Daoy (cell line): ENCODE data around the gene AQP7. TPM values are rescaled to one million over a fixed set of nuclear protein-coding genes. Genes with fewer than 3 reads are reported as not detected.
"Not testable (repeated sequence)": the region's sequence is repeated elsewhere in the genome, so short reads cannot be mapped to it uniquely, and the experiment has no call there.

Experiments
- DNase-seq: peaks from one replicate; pipeline ENCODE4 v3.0.0-alpha.2; 2015; ENCODE audit warnings: low read depth
- total RNA-seq: library from RNA; depleted of rRNA; stranded (reverse); fragments of >200 nt; shearing (Covaris generic); gene quantifications from 2 replicates; pipeline ENCODE4 v1.2.3, GENCODE V29; 2014

The AQP7 gene
- total RNA-seq, 1 experiment from 2014 or later: not detected

DNA sequence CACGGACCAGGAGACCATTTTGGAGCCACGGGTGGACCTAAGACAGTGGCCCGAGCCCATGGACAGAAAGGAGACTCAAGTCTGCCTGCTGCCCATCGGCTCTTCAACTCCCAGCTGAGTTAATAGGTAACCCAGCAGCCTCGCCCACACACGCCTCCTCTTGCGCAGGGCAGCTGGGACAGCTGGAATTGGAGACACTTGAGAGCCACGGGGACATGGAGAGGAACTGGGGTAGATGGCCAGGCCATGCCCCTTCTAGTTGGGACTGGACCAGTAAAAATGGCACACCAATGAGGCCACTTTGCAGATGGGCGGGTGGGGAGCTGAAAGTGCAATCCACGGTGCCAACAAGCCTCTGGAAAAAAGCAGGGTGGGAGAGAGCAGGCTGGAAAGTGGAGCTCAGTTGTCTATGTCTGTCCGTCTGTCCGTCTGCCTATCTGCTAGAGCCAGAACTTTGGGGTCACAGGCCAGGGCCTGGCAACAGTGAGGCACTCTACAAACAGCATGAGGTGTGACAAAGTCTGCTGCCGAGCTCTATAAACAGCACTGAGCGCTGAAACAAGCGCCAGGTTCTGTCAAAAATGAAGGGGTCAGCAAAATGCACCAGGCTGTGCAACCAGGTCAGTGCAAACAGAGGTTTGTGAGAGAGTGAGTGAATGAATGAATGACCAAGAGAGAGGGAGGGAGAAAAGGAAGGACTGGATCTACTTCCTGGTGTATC, 7.0 kb downstream of the AQP7 start:
- not testable (repeated sequence) for DNase-seq

DNA sequence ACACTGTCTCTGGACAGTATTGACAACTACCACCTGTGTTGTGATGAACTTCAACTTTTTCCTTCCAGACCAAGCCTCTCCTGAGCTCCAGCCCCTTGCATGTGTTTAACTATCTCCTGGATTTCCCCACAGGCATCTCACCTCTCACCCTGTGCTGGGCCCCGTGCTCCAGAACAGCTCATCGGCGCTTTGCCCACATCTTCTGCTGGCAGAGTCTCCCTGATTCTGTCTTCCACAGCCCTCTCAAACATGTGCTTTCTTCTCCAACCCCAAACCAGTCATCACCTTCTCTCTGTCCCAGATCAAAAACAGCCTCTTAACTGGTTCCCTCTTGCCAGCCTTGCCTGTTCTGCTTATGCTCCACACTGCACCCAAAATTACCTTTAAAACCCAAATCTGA, 8.4 kb downstream of the AQP7 start:
- DNase-seq: not testable (repeated sequence)

DNA sequence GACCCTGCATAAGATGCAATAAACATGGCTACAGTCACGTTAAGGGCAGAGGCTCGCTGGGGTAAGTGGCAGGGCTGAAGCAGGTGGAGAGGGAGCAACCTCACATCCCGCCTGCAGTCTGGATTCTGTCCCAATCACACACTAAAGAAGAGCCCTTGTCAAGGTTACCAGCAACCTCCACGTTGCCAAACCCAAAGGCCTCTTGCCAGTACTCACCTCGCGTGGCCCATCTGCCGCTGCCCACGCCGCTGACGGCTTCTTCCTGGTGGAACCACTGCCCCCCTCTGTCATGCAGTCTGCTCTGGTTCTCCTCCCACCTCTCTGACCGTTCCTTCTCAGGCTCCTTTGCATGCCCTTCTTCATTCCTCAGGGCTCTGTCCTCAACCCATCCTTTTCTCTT, 8.8 kb downstream of the AQP7 start:
- no peak for DNase-seq

DNA sequence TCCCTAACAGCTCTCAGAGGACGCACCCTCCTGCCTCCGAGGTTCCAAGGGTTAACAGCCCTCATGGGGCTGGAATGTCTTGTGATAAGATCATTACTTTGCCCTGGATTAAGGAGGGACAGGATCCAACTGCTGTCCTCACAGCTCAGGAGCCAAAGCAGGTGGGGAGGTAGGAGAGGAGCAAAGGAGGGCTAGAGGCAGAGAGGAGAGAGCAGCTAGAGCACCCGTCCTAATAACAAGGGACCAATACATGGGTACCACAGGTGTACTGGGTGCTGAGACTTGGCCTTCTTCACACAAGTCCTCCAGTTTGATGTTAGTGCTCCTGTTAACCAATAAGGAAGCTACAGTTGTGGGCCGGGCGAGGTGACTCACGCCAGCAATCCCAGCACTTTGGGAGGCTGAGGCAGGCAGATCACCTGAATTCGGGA, 9.8 kb downstream of the AQP7 start:
- DNase-seq: not testable (repeated sequence)

DNA sequence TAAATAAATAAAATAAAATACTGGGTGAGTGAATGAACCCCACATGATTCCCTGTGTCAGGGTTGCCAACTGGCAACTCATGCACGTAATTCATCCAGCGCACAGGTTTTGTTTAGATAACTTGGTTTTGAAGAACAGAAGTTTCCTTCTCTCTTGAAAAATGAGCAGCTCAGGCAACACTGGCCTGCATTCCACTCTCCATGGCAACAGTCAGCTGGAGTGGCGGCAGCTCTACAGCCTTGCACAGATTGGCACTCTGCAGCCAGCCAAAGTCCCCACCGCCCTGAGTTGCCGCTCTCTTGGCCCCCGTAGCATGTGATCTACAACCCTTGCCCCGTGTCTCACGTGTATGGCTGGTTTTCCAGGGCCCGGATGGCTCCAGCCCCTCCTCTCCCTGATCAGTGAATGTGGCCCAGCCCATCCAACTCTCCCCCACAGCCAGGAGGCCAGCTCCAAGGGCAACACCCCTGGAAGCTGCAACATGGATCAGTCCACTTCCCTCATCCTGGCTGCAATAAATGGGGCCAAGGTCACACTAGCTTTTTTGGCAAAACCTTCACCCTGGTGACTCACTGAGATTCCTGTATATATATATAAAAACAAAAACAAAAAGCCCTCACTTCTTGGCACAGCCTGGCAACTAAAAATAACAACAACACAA, 11.1 kb downstream of the AQP7 start:
- peak; percentile 94 for DNase-seq

DNA sequence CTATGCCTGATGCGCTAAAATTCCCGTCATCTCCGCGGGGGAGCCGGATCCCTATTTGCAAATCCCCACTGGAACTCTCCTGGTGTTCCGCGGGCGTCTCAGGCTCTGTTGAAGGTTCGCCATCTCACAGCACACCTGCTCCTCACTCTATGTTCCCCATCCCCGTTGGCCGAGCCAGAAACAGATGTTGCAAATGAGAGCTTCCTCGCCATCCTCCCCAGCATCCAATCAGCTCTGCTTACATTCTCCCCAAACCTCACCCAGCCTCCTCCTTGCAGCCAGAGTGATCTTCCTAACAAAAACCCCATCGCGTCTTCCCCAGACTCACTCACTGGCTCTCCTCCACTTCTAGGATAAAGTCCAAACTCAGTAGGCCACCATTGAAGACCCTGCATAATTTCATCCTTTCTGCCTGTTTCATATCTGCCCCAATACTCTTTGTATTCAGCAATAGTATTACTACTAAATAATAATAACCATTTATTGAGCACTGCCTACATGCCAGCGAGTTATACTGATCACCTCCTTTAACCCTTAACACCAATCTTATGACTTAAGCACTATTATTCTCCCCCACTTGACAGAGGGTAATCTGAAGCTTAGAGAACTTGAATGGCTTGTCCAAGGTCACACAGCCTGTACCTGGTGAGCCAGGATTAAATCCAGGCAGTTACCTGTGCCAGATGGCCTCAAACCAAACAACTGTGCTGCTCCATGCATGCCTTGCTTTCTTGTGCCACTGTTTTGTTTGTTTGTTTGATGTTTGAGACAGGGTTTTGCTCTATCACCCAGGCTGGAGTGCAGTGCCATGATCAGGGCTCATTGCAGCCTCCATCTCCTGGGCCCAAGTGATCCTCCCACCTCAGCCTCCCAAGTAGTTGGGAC, 14.0 kb downstream of the AQP7 start:
- no peak for DNase-seq

DNA sequence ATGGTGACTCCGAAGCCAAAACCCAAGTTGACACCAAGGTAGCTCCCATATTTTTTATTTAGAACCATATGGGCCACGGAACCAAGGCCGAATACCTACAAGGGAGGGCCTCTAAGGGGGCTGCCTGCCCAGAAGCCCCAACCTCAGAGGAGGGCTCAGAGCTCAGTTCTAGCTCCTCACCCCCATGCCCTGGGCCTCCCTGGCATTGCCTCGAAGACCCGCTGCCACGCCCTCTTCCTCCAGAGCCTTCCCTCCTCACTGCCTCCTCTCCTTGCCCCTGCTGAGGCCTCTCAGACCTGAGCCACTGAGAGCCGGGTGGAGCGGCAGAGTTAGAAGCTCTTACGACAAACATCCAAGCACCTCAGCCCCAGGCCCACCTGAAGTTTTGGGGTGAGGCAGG, 15.4 kb downstream of the AQP7 start:
- DNase-seq: not testable (repeated sequence)

DNA sequence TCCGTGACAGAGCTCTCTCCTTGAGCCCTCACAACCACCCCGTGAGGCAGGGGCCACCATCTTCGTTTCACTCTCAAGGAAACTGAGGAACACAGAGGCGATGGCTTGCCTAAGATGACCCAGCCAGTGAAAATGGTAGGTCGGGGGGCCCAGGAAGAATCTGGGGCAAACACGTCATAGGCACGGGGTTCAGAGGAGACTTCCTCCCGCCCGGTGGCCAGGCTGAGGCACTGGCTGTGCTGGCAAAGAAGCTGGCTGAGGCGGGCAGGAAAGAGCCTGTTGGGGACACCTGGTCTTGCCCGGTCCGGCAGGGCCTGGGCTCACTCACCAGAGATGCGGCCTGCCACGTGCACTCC, 15.7 kb downstream of the AQP7 start:
- DNase-seq: not testable (repeated sequence)

DNA sequence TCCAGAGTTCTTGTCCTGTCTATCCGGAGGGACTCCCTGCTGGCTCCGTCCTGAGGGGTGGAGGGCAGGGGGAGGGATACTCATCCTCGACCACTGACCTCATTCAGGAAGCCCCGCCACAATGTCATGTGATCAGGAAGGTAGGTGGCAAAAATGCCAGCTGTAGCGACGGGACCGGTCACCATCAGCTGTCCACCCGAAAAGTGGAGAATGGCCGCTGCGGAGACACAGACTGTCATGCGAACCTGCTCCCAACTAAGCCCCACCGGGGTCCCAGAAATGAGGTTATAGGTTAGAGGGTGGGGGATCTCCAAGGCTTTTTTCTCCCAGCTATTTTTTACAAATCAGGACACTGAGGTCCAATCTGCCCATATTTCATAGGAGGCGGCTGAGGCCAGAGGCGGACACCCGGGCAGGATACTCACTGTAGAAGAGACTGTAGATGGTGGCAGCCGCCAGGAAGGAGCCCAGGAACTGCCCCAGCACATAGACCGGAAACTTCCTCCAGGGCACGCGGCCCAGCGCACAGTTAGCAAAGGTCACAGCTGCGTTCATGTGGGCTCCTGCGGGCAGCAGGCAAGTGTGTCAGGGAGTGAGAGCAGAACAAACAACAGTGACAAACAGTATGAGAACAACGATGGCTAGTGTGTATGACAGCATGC, 16.3 kb downstream of the AQP7 start:
- not testable (repeated sequence) for DNase-seq

DNA sequence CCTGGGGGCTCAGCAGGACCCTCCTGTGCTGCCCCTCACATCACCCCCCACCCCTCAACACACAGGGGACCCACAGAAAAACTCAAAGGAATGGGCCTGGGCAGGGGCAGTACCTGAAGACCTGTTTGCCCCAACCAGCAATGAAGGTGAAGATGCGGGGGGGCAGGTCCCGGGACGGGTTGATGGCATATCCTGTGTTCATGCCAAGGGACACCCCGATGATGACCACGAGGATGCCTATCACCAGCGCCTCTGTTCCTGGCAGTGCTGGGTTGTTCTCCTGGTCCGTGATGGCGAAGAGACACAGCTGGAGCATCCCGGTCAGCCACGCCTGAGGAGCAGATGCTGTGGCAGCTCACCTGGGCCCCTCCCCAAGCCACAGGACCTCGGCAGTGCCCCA, 16.8 kb downstream of the AQP7 start:
- DNase-seq: not testable (repeated sequence)

DNA sequence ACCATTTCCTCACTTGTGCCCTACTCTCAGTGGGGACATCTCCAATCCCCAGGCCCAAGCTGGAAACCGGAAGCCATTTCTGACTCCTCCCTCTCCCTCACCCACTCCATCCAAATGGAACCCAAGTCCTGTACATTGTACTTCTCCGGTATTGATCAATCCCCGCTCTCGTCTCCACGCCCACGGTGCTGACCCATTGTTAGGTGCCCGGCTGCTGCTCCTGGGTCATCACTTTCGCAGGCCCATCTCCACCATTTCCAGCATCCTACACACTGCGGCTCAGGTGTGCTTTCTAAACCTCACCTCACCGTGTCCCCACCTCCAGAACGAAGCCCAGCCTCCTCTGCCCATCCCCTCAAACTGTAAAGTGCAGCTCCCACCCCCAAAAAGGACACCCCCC, 19.0 kb downstream of the AQP7 start:
- not testable (repeated sequence) for DNase-seq

DNA sequence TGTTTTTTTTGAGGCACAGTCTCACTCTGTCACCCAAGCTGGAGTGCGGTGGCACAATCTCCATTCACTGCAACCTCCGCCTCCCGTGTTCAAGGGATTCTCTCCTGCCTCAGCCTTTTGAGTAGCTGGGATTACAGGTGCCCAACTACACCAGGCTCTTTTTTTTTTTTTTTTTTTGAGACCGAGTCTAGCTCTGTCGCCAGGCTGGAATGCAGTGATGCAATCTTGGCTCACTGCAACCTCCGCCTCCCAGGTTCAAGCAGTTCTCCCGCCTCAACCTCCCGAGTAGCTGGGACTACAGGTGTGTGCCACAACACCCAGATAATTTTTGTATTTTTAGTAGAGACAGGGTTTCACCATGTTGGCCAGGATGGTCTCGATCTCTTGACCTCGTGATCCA, 20.0 kb downstream of the AQP7 start:
- not testable (repeated sequence) for DNase-seq

DNA sequence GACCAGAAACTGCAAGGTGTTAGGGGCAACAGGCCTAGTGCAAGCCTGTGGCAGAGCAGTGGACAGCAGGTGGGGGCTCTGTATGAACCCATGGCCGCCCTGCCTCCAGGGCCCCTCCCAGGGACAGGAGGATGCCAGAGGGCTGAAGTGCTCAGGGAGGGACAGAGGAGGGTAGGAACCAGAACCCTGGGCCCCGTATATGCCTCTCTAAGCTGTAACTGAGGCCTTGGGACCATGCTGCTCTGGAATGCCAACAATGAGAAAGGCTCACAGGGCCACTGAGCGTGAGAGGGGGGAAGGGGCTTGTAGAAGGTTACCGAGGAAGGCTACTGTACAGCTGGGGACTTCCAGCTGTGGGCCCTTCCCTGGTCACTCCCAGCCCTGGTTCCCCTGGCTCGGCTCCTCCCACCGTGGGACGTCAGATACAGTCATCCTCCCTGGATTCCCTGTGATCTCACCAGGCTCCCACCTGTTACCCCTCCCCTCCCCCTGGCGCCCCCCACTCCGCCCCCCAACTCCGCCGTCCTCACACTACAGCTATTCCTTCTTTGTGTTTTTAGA, 21.1 kb downstream of the AQP7 start:
- DNase-seq: peak; percentile 37

DNA sequence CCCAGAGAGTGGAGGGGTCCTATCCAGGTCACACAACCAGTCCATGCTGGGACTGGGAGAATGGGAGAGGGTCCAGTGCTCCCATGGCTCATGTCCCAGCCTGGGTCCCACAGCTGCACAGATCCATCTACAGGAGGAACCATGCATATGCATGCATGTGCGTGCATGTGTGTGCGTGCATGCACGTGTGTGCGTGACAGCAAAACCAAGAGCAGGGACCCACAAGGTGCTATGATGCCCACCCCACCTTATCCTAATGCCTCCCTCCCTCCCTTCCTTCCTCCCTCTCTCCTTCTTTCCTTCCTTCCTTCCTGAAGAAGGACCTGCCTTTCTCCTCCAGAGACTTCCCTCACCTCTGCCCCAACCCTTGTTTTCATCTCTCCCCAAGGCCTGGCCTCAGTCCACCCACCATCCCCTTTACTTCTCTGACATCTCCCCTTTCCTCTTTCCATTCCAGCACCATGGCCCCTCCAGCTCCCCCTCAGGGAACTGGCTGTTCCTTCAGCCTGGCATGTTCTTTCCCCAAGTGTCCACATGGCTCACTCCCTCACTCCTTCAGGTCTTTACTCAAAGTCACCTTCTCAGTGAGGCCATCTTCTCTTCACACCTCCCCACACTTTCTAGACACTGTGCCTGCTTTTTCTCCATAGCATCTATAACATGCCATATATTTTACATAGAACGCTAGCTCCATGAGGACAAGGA, 21.8 kb downstream of the AQP7 start:
- DNase-seq: no peak

DNA sequence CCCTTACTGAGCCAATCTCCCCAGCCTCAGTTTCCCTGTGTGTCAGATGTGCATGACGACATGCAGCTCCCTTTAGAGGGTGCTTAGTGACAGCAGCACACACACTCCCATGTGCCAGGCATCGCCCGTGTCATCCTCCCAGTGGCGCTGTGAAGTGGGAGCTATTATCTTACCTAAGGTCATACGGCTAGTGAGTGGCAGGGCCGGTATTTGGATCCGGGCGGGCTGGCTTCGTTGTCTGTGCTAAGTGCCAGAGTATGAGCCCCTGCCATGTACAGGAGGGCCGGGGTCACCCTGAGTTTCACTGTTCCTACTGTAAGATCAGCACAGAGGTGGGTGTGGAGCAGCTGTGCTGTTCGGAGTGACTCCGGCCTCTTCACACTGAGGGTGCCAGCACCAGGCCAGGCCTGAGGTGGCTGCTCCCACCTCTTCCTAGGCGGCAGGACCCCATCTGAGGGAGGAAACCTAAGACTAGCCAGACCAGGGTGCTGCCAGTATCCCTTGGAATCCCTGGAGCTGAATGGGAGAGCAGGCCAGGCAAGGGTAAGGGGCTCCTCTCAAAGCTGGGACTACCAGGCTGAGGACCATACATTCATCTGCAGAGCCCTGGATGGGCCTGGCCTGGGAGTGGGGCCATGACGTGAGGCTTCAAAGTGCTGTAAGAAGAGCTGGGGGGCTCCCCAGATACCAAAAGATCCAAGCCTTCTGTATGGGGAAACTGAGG, 22.5 kb downstream of the AQP7 start:
- no peak for DNase-seq

DNA sequence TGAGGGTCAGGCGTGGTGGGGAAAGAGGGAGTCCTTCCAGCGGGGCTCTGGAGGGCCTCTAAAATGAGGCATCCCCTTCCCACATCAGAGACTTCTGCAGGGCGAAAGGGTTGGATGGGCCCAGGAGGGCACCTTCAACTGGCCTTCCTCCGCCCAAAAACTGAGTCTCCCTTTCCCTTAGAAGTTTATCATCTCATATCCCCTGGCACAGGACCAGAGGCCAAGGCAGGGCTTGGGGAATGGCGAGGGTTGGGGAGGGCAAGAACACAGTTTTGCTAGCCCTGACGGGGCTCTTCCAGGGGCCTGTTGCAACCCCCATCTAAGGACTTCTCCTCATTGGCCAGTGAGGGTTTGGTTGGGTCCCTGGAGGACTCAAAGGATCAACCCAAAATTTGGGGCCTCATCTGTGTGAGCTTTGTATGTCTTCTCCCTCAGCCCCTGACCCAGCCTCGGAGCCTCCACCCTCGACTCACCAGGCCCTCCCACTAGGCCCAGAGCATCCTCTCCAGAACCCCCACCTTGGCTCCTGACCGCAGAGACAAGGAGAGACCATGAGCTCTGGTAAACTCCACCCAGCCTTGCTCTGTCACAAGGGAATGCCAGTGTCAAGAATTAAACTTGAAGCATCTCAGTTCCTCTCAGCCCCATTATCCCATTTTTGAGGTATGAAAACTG, 24.1 kb downstream of the AQP7 start:
- DNase-seq: no peak

DNA sequence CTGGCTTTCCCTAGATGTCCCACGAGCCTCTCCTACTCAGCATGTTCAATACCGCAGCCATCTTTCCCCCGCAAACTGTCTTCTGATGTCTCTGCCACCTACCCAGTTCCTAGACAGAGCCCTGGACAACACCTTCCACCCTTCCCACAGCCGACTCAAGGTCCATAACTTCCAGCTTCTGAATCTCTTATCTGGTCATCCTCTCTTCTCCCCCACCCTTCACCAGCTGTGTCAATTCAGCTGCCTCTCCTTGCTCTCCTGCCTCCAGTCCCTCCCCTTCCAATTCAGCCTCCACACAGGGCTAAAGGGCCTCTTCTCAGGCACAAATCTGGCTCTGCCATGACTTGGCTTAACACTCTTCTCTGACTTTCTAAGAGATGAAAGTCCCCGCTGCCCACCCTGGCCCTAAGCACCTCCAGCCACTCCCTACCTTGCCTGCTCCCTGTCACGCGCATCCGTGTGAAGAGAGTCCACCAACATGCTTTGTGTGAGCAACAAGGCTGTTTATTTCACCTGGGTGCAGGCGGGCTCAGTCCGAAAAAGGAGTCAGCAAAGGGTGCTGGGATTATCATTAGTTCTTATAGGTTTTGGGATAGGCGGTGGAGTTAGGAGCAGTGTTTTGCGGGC, 25.2 kb downstream of the AQP7 start:
- no peak for DNase-seq

DNA sequence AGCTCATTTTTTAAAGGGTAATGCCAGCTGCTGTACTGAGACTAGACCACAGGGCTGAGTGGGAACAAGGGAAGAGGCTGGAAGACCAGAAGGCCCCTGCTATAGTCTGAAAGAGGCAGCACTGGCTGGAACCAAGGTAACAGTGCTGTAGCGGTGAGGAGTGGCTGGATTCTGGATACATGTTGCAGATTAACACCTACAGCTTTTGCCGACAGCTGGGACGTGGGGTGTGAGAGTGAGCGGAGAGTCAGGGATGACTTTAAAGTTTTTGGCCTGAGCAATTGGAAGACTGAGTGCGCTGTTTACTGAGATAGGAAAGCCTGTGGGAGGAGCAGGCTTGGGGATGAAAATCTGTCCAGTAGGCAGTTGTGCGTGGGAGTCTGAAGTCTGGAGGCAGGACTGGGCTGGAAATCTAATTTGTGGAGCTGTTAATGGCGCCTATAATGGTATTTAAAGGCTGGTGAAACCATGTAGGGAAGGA, 26.5 kb downstream of the AQP7 start:
- no peak for DNase-seq

DNA sequence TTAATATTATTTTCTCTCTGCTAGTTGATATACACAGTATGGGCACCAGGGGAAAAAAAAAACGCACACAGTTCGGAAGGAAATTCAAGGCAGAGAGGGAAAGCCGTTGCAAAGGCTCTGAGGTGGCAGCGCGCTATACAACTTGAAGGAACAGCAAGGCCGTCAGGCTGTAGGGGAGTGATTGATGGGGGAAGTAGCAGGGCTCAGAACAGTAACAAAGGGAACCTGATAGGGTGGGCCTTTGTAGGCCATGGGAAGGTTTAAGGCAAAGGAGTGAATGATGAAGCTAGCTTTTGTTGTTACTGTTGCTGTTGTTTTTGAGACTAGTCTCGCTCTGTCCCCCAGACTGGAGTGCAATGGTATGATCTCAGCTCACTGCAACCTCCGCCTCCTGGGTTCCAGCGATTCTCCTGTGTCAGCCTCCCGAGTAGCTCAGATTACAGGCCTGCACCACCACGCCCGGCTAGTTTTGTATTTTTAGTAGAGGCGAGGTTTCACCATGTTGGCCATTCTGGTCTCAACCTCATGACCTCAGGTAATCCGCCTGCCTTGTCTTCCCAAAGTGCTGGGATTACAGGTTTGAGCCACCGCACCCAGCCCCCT, 27.0 kb downstream of the AQP7 start:
- DNase-seq: no peak
